GM12878 (cell line): ENCODE results near the gene THADA. TPM values are rescaled to one million over a fixed set of nuclear protein-coding genes. Genes with fewer than 3 reads are reported as not detected.

Experiments used
- BCL11A ChIP-seq: IDR thresholded peaks from 2 replicates; pipeline ENCODE4 v1.6.1; 2011; ENCODE audit warnings: low read depth, low read length
- CBX3 ChIP-seq: fragments of 200-600 bp; sonication (generic); IDR thresholded peaks from 2 replicates; pipeline ENCODE4 v1.6.1; 2016; ENCODE audit warnings: low read depth, borderline replicate concordance
- CREB1 ChIP-seq: IDR thresholded peaks from 2 replicates; pipeline ENCODE4 v1.6.1; 2012; ENCODE audit warnings: low read depth, mild to moderate bottlenecking, inconsistent platforms
- CTCF ChIP-seq, 3 experiments: IDR thresholded peaks in 2 of 3; conservative IDR thresholded peaks in 1 of 3; 2 replicates each; pipeline ENCODE4 v1.5.1; 2011; ENCODE audit warnings: low read depth in 3 of 3, low read length in 3 of 3, mild to moderate bottlenecking in 3 of 3, control low read depth in 2 of 3, moderate library complexity in 2 of 3, inconsistent platforms in 1 of 3, mixed read lengths in 1 of 3; ENCODE audit not compliant: control insufficient read depth in 2 of 3, insufficient read depth in 1 of 3; ENCODE audit errors: extremely low read depth in 1 of 3
- ELK1 ChIP-seq: IDR thresholded peaks from 2 replicates; pipeline ENCODE4 v1.6.1; 2012; ENCODE audit warnings: low read depth, low read length, improper control_type of control experiment
- ETV6 ChIP-seq, 2 experiments: fragments of 450-650 bp in 1 of 2; IDR thresholded peaks in 1 of 2; conservative IDR thresholded peaks in 1 of 2; 2 replicates each; pipeline ENCODE4 v1.6.1; 2014; ENCODE audit warnings: antibody characterized with exemption in 1 of 2, borderline replicate concordance in 1 of 2, low read depth in 1 of 2, mild to moderate bottlenecking in 1 of 2, moderate library complexity in 1 of 2
- HDAC6 ChIP-seq: fragments of 200-600 bp; sonication (generic); IDR thresholded peaks from one replicate; pipeline ENCODE4 v1.8.0; 2017; ENCODE audit warnings: antibody characterized with exemption; ENCODE audit not compliant: unreplicated experiment
- HDGF ChIP-seq: fragments of 450-650 bp; IDR thresholded peaks from 2 replicates; pipeline ENCODE4 v1.6.1; 2016; ENCODE audit warnings: antibody characterized with exemption
- IKZF1 ChIP-seq: fragments of 450-650 bp; conservative IDR thresholded peaks from 2 replicates; pipeline ENCODE4 v1.6.1; 2017; ENCODE audit warnings: antibody characterized with exemption, mild to moderate bottlenecking
- IRF4 ChIP-seq: IDR thresholded peaks from 2 replicates; pipeline ENCODE4 v1.6.1; 2011; ENCODE audit warnings: low read depth, low read length
- JUND ChIP-seq: IDR thresholded peaks from 2 replicates; pipeline ENCODE4 v1.6.1; 2012; ENCODE audit warnings: low read depth, mild to moderate bottlenecking, low read length, improper control_type of control experiment, moderate library complexity
- KDM1A ChIP-seq: fragments of 200-600 bp; sonication (generic); IDR thresholded peaks from 2 replicates; pipeline ENCODE4 v1.6.1; 2016; ENCODE audit warnings: borderline replicate concordance
- MYB ChIP-seq: fragments of 150-350 bp; IDR thresholded peaks from 2 replicates; pipeline ENCODE4 v1.6.1; 2014; ENCODE audit warnings: mild to moderate bottlenecking, low read depth, low read length, borderline replicate concordance
- POLR2AphosphoS5 ChIP-seq: IDR thresholded peaks from 2 replicates; pipeline ENCODE4 v1.6.1; 2011; ENCODE audit warnings: mild to moderate bottlenecking, low read length, inconsistent platforms
- RFX5 ChIP-seq: IDR thresholded peaks from 2 replicates; pipeline ENCODE4 v1.6.1; 2011; ENCODE audit warnings: low read depth, low read length, improper control_type of control experiment
- SMARCA5 ChIP-seq: fragments of 450-650 bp; IDR thresholded peaks from 2 replicates; pipeline ENCODE4 v1.6.1; 2017; ENCODE audit warnings: mild to moderate bottlenecking
- SMC3 ChIP-seq: IDR thresholded peaks from 2 replicates; pipeline ENCODE4 v1.6.1; 2011; ENCODE audit warnings: low read length, improper control_type of control experiment, borderline replicate concordance
- STAT1 ChIP-seq: fragments of 450-650 bp; conservative IDR thresholded peaks from 2 replicates; pipeline ENCODE4 v1.6.1; 2014; ENCODE audit warnings: antibody characterized with exemption, mild to moderate bottlenecking
- TCF7 ChIP-seq: IDR thresholded peaks from 2 replicates; pipeline ENCODE4 v1.6.1; 2014; ENCODE audit warnings: antibody characterized with exemption, borderline replicate concordance
- WRNIP1 ChIP-seq: IDR thresholded peaks from 2 replicates; pipeline ENCODE4 v1.6.1; 2011; ENCODE audit warnings: low read depth, low read length, improper control_type of control experiment, borderline replicate concordance
- ZNF687 ChIP-seq: fragments of 450-650 bp; IDR thresholded peaks from 2 replicates; pipeline ENCODE4 v1.6.1; 2017; ENCODE audit warnings: mild to moderate bottlenecking, moderate library complexity
- polyA plus RNA-seq, 11 experiments: library from polyadenylated mRNA; depleted of rRNA in 4 of 11; unstranded in 6 of 11; stranded (reverse) in 5 of 11; fragments of >200 nt; fragmentation: Nextera tagmentation in 4 of 11; fragmentation: Illumina TruSeq in 1 of 11; extraction: Ambion mirVana in 4 of 11; extraction: Trizol in 1 of 11; gene quantifications; 1 replicate in 1 of 11; 2 replicates in 10 of 11; pipeline versions ENCODE4 v1.2.1 to v1.2.3, GENCODE V29; 2011 to 2016; ENCODE audit warnings: inconsistent platforms in 2 of 11, missing spikeins in 2 of 11, low read depth in 1 of 11
- total RNA-seq, 4 experiments: library from RNA; depleted of rRNA in 3 of 4; stranded (reverse); fragments of >200 nt in 3 of 4; fragmentation: Illumina TruSeq in 1 of 4; extraction: Trizol in 1 of 4; gene quantifications; 2 replicates each; pipeline versions ENCODE4 v1.2.1 to v1.2.3, GENCODE V29; 2013 to 2021

The THADA gene
- total and polyA plus RNA-seq, 10 of the 15 experiments (the other 5 are each of a cell fraction or from before 2014, with no cell fraction given), result 14.6 to 33.2 (median 23.2) TPM

- TF ChIP-seq JUND, result no peak
- no peak for TF ChIP-seq HDAC6
- TF ChIP-seq HDGF, result no peak
- no peak for TF ChIP-seq CBX3
- TF ChIP-seq MYB, result no peak
- no peak for TF ChIP-seq RFX5
- peak; percentile 59 for TF ChIP-seq ZNF687
- TF ChIP-seq STAT1, result no peak
- no peak for TF ChIP-seq KDM1A
- no peak for TF ChIP-seq CTCF (IDR thresholded peaks at IDR 0.05 in 2 of 3, conservative IDR thresholded peaks at IDR 0.05 in 1 of 3; ENCODE audit: control insufficient read depth in 2 of 3, extremely low read depth in 1 of 3, insufficient read depth in 1 of 3, low read depth in 3 of 3, low read length in 3 of 3)
- TF ChIP-seq SMARCA5, result peak; percentile 34
- TF ChIP-seq IRF4, result peak; percentile 70; the same call in 1 of the 2 replicates
- no peak; the same call in 1 of the 2 replicates for TF ChIP-seq SMC3
- peak; percentile 80 for TF ChIP-seq IKZF1
- no peak for TF ChIP-seq ELK1
- peak in 1 of 2 experiments; percentile 62; a peak in 1 of 4 replicates for TF ChIP-seq ETV6 (conservative IDR thresholded peaks at IDR 0.05 in 1 of 2, IDR thresholded peaks at IDR 0.05 in 1 of 2; ENCODE audit: borderline replicate concordance in 1 of 2, low read depth in 1 of 2)
- TF ChIP-seq BCL11A, result peak; percentile 48; the same call in 1 of the 2 replicates
- TF ChIP-seq WRNIP1, result no peak
- no peak for TF ChIP-seq TCF7
- 0 out of 2 replicates have a peak, but pooled peaks have one; percentile 37 for TF ChIP-seq POLR2AphosphoS5
- TF ChIP-seq CREB1, result no peak
Measured at GRCh38 chr2:43461453-43462073, 134.3 kb downstream of the THADA start (continued).
